ENCODE results near the gene SUCO. TPM values are rescaled to one million over a fixed set of nuclear protein-coding genes. Genes with fewer than 3 reads are reported as not detected.
A peak's percentile ranks its signal among the peaks of the same experiment; 100 is the strongest.

The SUCO gene
- polyA plus RNA-seq, 1 of the 3 experiments (the other 2 are of a cell fraction) = 5.4 TPM

- TF ChIP-seq FOSL2 (IDR thresholded peaks at IDR 0.05; ENCODE audit: borderline replicate concordance, low read depth) (0 out of 2 replicates have a peak, but pooled peaks have one; percentile 43), EP300 (IDR thresholded peaks at IDR 0.05; ENCODE audit: borderline replicate concordance in 1 of 2, low read depth in 1 of 2, low read length in 1 of 2) (no peak), JUND (IDR thresholded peaks at IDR 0.05) (peak; percentile 28; the same call in 1 of the 2 replicates)
- no peaks in the 10 kb centered on the region for H3K9me3 ChIP-seq
- WGBS (ENCODE audit: low lambda C conversion rate) = 71% methylated on average over 2 of the region's 2 CpGs
- peaks cover 33% of the 10 kb centered on the region for H3F3A ChIP-seq (replicated peaks; ENCODE audit: insufficient read depth)
- H3K4me2 ChIP-seq = no peak overlapping the region
- no peaks in the 10 kb centered on the region for H3K36me3 ChIP-seq (replicated peaks in 1 of 2; ENCODE audit: control insufficient read depth in 1 of 2, insufficient read depth in 2 of 2, low read length in 1 of 2)
- peak overlapping the region; percentile 89; a peak in 3 of 4 replicates for H3K27ac ChIP-seq (ENCODE audit: low read depth in 2 of 2, low read length in 1 of 2)
- no peaks in the 10 kb centered on the region for H3K79me2 ChIP-seq (ENCODE audit: insufficient read depth)
- no peak overlapping the region for H3K4me3 ChIP-seq (ENCODE audit: low read depth in 2 of 2, low read length in 1 of 2)
- H4K20me1 ChIP-seq (ENCODE audit: insufficient read depth) = no peaks in the 10 kb centered on the region
- H3K27me3 ChIP-seq (ENCODE audit: insufficient read depth) = no peaks in the 10 kb centered on the region
- H3K4me1 ChIP-seq (ENCODE audit: control insufficient read depth in 1 of 2, insufficient read depth in 2 of 2, low read depth in 1 of 2, low read length in 1 of 2) = peaks cover 12 to 20% of the 10 kb centered on the region in 2 experiments; a peak in 3 of 4 replicates
- ChIA-PET CTCF (no interaction called here), POLR2A (no interaction called here)
- H3K9ac ChIP-seq = no peak overlapping the region
- DNase-seq = no peak
- H3K9me2 ChIP-seq = no peaks in the 10 kb centered on the region
- H2AFZ ChIP-seq (ENCODE audit: low read depth) = 0 out of 2 replicates have a peak overlapping the region, but pooled peaks have one; percentile 17
These were observed 104.6 kb downstream of the SUCO start for GRCh38 chr1:172637522-172637921.

GRCh38 chr1:172638249-172638648 lies 105.3 kb downstream of the SUCO start:
- no peak for TF ChIP-seq YY1 (IDR thresholded peaks at IDR 0.05; ENCODE audit: low read depth)
- no peak for TF ChIP-seq SMC3 (IDR thresholded peaks at IDR 0.05; ENCODE audit: low read depth, low read length)
- Histone ChIP-seq H3K9me3 (no peaks in the 10 kb centered on the region), H3K79me2 (ENCODE audit: insufficient read depth) (no peaks in the 10 kb centered on the region), H3K27ac (ENCODE audit: low read depth in 2 of 2, low read length in 1 of 2) (peak overlapping the region; percentile 89; a peak in 3 of 4 replicates), H3K4me2 (peak overlapping the region; percentile 50), H3K4me3 (ENCODE audit: low read depth in 2 of 2, low read length in 1 of 2) (no peak overlapping the region), H2AFZ (ENCODE audit: low read depth) (peak overlapping the region; percentile 17; the same call in 1 of the 2 replicates), H3K9me2 (no peaks in the 10 kb centered on the region), H4K20me1 (ENCODE audit: insufficient read depth) (no peaks in the 10 kb centered on the region), H3K4me1 (ENCODE audit: control insufficient read depth in 1 of 2, insufficient read depth in 2 of 2, low read depth in 1 of 2, low read length in 1 of 2) (peaks cover 15 to 26% of the 10 kb centered on the region in 2 experiments; a peak in 3 of 4 replicates), H3F3A (replicated peaks; ENCODE audit: insufficient read depth) (peaks cover 33% of the 10 kb centered on the region), H3K9ac (peak overlapping the region; percentile 51; the same call in 1 of the 2 replicates), H3K36me3 (replicated peaks in 1 of 2; ENCODE audit: control insufficient read depth in 1 of 2, insufficient read depth in 2 of 2, low read length in 1 of 2) (no peaks in the 10 kb centered on the region), H3K27me3 (ENCODE audit: insufficient read depth) (no peaks in the 10 kb centered on the region)
- POLR2A ChIA-PET = no interaction called here
- 100% methylated on average over 2 of the region's 2 CpGs for WGBS (ENCODE audit: low lambda C conversion rate)
- CTCF ChIA-PET = interaction anchor here (0.5 kb wide), 1 partner anchor 33 kb away, joined by 3 read pairs; no protein-coding TSS in a partner anchor
- DNase-seq = no peak

- WGBS (ENCODE audit: low lambda C conversion rate) = 31% methylated on average over 6 of the region's 9 CpGs
- CTCF ChIA-PET = interaction anchor here (0.5 to 2.5 kb wide), 2 partner anchors 29 to 32 kb away, joined by 3 to 8 read pairs; no protein-coding TSS in a partner anchor
- no peaks in the 10 kb centered on the region for H3K27me3 ChIP-seq (ENCODE audit: insufficient read depth)
- POLR2A ChIA-PET = no interaction called here
- no peaks in the 10 kb centered on the region for H3K9me2 ChIP-seq
- peak overlapping the region; percentile 50 for H3K4me2 ChIP-seq
- H3K9ac ChIP-seq = peak overlapping the region; percentile 66
- peaks cover 17 to 26% of the 10 kb centered on the region in 2 experiments; a peak in 3 of 4 replicates for H3K4me1 ChIP-seq (ENCODE audit: control insufficient read depth in 1 of 2, insufficient read depth in 2 of 2, low read depth in 1 of 2, low read length in 1 of 2)
- peak overlapping the region; percentile 63 for H2AFZ ChIP-seq (ENCODE audit: low read depth)
- peak overlapping the region; percentile 89 for H3K27ac ChIP-seq (ENCODE audit: low read depth in 2 of 2, low read length in 1 of 2)
- H3K4me3 ChIP-seq (ENCODE audit: low read depth in 2 of 2, low read length in 1 of 2) = peak overlapping the region in 1 of 2 experiments; percentile 20; a peak in 2 of 4 replicates
- peaks cover 33% of the 10 kb centered on the region for H3F3A ChIP-seq (replicated peaks; ENCODE audit: insufficient read depth)
- no peaks in the 10 kb centered on the region for H3K36me3 ChIP-seq (replicated peaks in 1 of 2; ENCODE audit: control insufficient read depth in 1 of 2, insufficient read depth in 2 of 2, low read length in 1 of 2)
- no peaks in the 10 kb centered on the region for H3K79me2 ChIP-seq (ENCODE audit: insufficient read depth)
- no peaks in the 10 kb centered on the region for H4K20me1 ChIP-seq (ENCODE audit: insufficient read depth)
- peak; percentile 22 for DNase-seq
- H3K9me3 ChIP-seq = no peaks in the 10 kb centered on the region
- peak; percentile 47; the same call in 1 of the 2 replicates for TF ChIP-seq NFIC (IDR thresholded peaks at IDR 0.05; ENCODE audit: borderline replicate concordance)
- TF ChIP-seq USF2 (IDR thresholded peaks at IDR 0.05; ENCODE audit: borderline replicate concordance, low read depth, low read length) = no peak
- TF ChIP-seq MEF2A (IDR thresholded peaks at IDR 0.05; ENCODE audit: borderline replicate concordance, low read depth) = peak; percentile 49; the same call in 1 of the 2 replicates
- peak; percentile 57 for TF ChIP-seq MAX (IDR thresholded peaks at IDR 0.05; ENCODE audit: low read depth)
- TF ChIP-seq EZH2phosphoT487 (IDR thresholded peaks at IDR 0.05; ENCODE audit: borderline replicate concordance, low read depth) = no peak
- no peak for TF ChIP-seq GABPA (IDR thresholded peaks at IDR 0.05; ENCODE audit: low read depth)
- TF ChIP-seq ZBTB33 (IDR thresholded peaks at IDR 0.05; ENCODE audit: borderline replicate concordance, low read depth) = peak; percentile 74
- peak; percentile 43 to 94 for TF ChIP-seq EP300 (IDR thresholded peaks at IDR 0.05; ENCODE audit: borderline replicate concordance in 1 of 2, low read depth in 1 of 2, low read length in 1 of 2)
- no peak for TF ChIP-seq ELF1 (IDR thresholded peaks at IDR 0.05)
- TF ChIP-seq FOSL2 (IDR thresholded peaks at IDR 0.05; ENCODE audit: borderline replicate concordance, low read depth) = peak; percentile 100
- TF ChIP-seq RFX5 (IDR thresholded peaks at IDR 0.05; ENCODE audit: low read length) = no peak
- TF ChIP-seq PBX3 (IDR thresholded peaks at IDR 0.05) = peak; percentile 91
These were observed 106.2 kb downstream of the SUCO start for GRCh38 chr1:172638885-172639831.

Measured in SK-N-SH (cell line).